Measurements from ENCODE around the gene ACSF2. TPM values are rescaled to one million over a fixed set of nuclear protein-coding genes. Genes with fewer than 3 reads are reported as not detected.

Gene ACSF2
- total RNA-seq, 4 donors from 2014 or later = 31.3 to 63.1 (median 42.2) TPM

GRCh38 chr17:50465171-50465570, 39.2 kb downstream of the ACSF2 start:
- no peak for TF ChIP-seq CTCF (IDR thresholded peaks at IDR 0.05; ENCODE audit: low read depth)

- TF ChIP-seq CTCF (IDR thresholded peaks at IDR 0.05; ENCODE audit: low read depth) = no peak
Measured at GRCh38 chr17:50465635-50466034, 39.6 kb downstream of the ACSF2 start.

- no peak for TF ChIP-seq CTCF (IDR thresholded peaks at IDR 0.05; ENCODE audit: low read depth)
Measured at GRCh38 chr17:50466371-50467113, 40.5 kb downstream of the ACSF2 start.

GRCh38 chr17:50467114-50467854, 41.3 kb downstream of the ACSF2 start:
- no peak for TF ChIP-seq CTCF (IDR thresholded peaks at IDR 0.05; ENCODE audit: low read depth)

- TF ChIP-seq CTCF (IDR thresholded peaks at IDR 0.05; ENCODE audit: low read depth) = no peak
Measured at GRCh38 chr17:50467855-50468303, 41.9 kb downstream of the ACSF2 start.

- no peak for TF ChIP-seq CTCF (IDR thresholded peaks at IDR 0.05; ENCODE audit: low read depth)
Measured at GRCh38 chr17:50468304-50469207, 42.5 kb downstream of the ACSF2 start, which contains the start of gene CHAD. Gene CHAD, minus strand, starts transcription at chr17:50468880. Its CDS starts 67 bp downstream, at chr17:50468813.

Data from subcutaneous adipose tissue (tissue), 4 donors.